Stimulated activated CD8-positive, alpha-beta memory T cell treated with anti-CD3 and anti-CD28 coated beads, Interleukin-4, amount 100 ng/mL, for 24 hours (primary cell): ENCODE measurements around the gene TBC1D7.

ENCODE experiments used
- DNase-seq: peaks from one replicate; pipeline ENCODE4 v3.0.0-alpha.2; 2020; ENCODE audit warnings: low read depth

The TBC1D7 gene

DNA sequence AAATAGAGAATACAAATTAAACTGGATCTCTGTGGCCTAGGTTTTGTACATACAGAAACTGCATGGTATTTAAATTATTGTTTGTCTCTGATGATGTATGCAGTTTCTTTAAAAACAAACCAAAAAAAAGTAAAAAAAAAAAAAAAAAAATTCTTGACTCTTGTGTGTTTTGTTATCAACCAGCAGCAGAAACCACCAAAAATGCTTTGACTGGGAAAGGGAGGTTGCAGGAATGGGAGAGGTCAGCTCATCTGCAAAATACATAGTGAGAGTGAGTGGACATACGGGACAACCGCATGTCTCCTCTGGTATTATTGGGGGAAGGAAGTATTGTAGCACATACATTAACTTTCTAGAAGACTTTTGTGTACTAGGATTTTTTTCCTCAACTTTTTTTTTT lies 38.0 kb downstream of the TBC1D7 start:
- DNase-seq = no peak

DNA sequence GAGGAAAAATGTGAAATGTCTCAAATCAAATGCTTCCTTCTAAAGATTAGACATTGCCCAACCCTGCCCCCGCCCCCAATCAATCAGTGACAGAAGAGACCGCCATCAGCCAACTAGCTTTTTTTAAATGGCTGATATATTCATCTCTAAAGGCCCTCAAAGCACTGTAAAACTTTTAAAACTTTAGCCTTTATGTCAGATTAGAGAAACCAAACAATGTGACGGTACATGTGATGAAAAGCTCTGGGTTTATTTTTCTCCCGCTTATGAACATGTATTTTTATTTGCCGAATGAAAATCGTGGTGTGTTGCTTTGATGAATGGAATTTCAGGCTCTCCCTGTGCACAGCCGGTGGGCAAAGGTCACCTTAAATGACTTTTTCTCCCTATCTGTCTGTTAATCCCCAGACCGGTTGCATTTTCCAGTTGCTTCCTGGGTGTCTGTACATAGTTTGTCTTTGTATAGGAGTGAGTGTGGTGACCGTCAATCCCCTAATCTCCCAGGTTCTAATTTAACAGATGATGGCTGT lies 38.5 kb downstream of the TBC1D7 start:
- no peak for DNase-seq

GRCh38 chr6:13288969-13289391 lies 39.4 kb downstream of the TBC1D7 start:
- no peak for DNase-seq

GRCh38 chr6:13288481-13288880 lies 39.9 kb downstream of the TBC1D7 start:
- no peak for DNase-seq

GRCh38 chr6:13287104-13287503 lies 41.2 kb downstream of the TBC1D7 start:
- DNase-seq = no peak

GRCh38 chr6:13286181-13286580 lies 42.2 kb downstream of the TBC1D7 start:
- no peak for DNase-seq

GRCh38 chr6:13285705-13286104 lies 42.6 kb downstream of the TBC1D7 start:
- no peak for DNase-seq

GRCh38 chr6:13284646-13285045 lies 43.7 kb downstream of the TBC1D7 start:
- no peak for DNase-seq

GRCh38 chr6:13283331-13283730 lies 45.0 kb downstream of the TBC1D7 start:
- no peak for DNase-seq

DNA sequence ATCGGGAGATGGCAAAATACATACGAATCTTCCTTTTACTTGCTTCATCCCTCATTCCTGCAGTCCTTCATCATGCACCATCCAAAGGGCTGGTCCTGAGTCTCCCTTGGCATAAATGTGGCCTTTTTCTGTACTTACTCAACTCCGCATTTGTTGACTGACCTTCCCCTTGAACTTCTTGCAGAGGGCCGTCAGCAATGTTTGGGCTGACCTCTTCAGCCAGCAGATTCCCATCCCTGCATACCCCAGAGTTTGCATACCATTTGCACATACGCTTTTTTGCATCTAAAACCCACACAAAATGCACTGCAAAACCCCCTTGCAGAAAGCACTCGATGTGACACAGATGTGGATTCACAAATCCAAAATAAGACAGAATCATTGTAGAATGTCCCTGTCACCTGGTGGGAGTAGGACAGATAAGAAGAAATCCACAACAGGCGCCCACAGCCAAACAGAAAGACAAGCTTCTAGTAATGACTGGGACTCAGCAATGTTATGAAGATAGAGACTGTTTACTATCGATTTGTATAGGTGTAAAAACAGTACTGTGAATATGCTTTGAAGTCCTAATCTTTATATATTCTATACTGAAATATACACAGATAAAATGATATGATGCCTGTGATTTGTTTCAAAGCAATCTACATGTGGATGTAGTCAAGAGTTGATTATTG lies 45.8 kb downstream of the TBC1D7 start:
- DNase-seq = no peak

DNA sequence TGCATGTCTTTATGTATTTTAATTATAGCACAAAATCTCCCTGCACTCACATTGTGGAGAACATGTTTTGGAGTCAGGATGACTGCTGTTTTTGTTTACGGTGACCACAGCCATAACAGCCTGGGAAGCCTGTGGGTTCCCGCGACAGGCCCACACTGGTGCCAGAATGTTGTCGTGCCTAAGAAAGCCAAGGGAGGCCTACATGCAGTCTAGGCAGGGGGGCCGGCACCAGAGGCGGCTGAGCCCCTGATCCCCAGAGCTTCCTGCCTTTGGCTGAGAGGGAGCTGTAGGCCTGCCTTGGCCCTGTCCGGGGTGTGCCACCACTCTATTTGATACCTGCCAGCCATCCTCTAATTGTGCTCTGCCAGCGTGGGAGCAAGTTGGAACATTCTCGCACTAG lies 46.7 kb downstream of the TBC1D7 start:
- no peak for DNase-seq

DNA sequence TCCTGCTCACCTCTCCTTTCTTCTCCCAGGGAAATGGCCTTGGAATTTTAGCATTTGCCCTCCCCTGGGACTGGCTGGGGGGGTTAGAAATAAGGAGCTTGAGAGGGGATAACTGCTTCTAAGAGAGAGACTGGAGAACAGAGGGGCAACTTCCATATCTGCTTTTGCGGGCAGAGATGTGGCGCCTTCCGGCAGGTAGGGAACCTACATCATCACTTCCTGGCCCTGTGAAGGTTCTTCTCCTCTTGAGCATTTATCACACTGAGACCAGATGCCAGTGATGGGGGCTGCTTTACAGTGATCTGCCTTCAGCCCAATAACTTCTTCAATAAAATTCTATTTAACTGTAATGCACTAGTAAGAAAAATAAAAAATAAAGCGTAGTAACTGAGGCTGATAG lies 48.1 kb downstream of the TBC1D7 start:
- DNase-seq = no peak

GRCh38 chr6:13278991-13279390 lies 49.3 kb downstream of the TBC1D7 start:
- no peak for DNase-seq

DNA sequence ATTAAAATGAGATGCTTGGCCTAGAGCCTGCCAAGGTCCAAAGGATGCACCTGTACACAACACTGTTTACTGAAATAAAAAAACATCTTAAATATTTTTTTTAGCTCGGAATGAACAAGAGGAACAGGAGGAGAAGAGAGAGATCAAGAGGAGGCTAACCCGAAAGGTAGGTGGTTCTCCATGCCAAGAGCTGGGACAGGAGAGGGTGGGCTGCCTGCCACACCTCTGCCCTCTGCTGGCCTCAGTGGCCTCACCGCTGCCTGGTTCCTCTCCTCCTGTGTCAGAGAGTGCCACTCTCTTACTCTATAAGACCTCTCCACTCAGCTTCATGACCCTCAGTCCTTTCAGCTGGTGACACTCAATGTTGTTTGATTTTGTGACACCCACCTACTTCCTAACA lies 50.2 kb downstream of the TBC1D7 start:
- no peak for DNase-seq

DNA sequence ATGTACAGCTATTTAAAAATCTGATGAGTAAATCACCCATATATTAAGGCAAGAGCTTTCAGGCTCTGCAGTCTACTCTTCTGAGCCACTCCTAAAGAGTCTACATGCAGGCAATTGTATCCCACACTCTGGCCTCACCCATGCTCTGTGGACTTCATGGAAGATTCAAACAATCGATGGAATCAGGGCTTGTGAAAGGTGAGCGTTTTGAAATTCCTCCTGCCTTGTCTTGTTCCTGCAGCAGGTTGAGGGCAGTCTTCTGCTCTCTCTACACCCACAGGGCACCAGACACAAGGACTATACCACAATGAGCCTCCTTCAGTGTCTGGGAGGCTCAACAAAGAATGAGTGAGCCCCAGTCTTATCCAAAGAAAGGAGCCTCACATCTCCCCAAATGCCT lies 51.1 kb downstream of the TBC1D7 start:
- DNase-seq = no peak

- no peak for DNase-seq
Observed at GRCh38 chr6:13275435-13275989, 52.8 kb downstream of the TBC1D7 start.

DNA sequence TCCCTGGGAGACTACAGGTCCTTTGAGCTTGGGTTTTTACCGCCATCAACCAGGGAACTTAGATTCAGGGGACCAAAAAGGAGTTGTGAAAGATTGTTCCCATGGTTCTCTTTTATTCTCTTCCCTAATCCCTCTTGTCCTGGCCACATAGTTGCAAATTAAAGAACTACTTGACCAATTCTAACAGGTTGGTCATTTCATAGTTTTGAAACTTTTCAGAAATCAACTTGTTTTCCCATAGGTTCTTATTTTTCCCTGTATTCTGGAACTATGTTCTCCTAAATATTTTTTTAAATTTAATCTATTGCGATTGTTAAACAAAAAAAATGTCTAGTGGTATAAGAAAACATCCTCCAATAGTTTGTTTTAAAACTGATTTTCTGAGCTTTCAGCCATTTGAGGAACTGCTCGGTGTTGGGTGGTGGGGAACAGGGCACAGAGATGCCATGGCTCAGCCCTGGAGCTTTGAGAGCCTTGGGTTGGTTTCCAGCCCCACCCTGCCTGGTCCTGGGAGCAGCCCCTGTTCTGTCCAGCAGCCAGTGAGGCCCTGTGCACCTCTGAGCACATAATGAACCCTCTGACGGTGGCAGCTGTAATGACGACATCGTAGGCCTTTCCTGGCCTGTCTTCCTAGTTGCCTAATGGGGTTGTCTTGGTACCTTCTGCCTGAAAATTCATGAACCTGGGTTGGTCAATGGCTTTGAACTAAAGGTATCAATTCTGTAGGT lies 53.5 kb downstream of the TBC1D7 start:
- DNase-seq = no peak

GRCh38 chr6:13273931-13274706 lies 54.2 kb downstream of the TBC1D7 start:
- peak; percentile 52 for DNase-seq

DNA sequence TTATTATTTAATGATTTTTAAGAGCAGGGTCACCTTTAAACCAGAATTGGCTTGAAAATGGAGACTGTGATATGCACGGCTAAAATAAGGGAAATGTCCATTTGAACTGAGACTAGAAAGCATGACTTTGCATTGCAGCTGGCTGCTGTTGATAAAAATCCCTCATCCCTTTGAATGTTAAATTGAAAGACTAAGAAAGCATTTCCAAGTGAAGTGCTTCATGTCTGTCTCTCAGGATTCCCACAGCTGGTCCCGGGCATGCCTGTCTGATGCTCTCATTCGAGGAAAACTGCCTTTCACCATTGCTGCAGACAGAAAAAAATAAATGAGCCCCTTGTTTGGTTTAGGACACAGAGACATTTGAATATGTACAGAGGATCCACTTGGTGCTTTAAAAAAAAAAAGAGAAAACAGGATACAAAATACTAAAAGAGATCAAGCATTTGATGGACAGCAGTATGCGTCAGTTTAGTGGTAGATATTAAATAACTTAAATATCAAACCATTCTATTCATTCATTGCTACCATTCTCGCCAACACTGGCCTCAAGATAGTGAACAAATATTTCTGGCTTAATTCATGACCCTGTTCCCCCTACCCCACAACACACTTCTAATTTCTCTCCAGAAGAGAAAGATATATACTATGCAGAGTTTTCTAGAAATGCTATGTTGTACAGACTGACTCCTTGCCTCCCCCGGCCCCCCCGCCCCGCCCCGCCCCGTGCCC lies 55.0 kb downstream of the TBC1D7 start:
- no peak for DNase-seq

DNA sequence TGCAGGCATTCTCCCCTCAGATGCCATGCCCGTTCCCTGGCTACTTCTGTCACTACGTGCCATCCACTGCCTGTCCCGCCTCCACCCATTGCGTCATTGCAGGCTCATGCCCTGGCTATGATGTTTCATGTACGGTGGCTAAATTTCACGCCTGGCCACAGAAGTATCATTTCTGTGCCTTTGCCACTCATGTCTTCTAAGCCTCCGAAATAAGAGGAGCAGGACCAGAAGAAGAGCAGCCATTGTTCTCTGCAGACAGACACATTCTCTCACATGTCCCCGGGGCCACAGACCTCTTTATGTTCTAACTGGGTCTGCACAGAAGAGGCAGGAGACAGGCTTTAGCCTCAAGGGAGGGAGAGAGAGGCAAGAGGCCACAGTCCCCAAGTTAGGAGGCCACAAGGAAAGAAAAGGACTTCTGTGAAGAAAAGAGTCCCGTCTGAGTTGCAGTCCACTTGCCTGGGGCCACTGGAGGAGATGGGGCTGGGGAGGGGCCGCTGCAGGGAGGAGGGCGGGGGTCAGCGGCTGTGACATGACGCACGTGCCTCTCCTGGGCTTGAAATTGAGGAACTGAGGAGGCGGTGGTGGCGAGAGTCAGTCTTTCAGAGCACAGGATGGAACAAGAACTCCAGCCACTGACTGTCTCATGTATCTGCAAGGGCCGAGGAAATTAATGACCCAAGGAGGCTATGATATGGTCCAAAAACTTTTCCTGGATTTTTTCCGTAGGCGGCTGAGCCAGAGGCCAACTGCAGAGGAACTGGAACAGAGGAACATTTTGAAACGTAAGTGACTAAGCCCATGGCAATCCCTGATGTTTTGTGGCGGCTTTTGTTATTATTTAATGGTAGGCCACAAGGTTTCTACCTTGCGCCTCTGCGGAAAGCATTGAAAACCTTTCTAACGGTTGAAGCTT lies 55.9 kb downstream of the TBC1D7 start:
- no peak for DNase-seq
